NCI-H2171 treated with DMSO at 0.1 percent for 48 hours (cell line): Measurements from ENCODE around the gene SPATA19.

Experiments
- DNase-seq: peaks from one replicate; lab custom pipeline; 2025; lab: John Stamatoyannopoulos, UW

Gene SPATA19

DNA sequence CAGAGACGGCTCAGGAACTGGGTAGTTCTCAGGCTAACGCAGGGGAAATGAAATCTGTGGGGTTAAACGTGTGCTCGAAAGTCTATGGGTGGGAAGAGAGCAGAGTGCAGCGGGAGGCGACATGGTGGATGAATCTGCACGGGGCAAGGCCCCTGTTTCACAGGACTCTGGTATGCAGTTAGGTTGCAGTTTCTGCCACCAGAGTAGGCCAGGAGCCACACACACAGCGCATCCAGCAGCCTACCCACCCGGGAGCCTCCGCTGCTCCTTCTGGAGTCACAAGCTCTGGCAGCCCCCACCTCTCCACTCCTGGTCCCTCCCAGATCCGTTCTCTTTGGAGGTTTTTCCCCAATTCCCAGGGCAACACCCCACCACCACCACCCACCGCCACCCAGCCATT lies 27.0 kb downstream of the SPATA19 start:
- no peak for DNase-seq

DNA sequence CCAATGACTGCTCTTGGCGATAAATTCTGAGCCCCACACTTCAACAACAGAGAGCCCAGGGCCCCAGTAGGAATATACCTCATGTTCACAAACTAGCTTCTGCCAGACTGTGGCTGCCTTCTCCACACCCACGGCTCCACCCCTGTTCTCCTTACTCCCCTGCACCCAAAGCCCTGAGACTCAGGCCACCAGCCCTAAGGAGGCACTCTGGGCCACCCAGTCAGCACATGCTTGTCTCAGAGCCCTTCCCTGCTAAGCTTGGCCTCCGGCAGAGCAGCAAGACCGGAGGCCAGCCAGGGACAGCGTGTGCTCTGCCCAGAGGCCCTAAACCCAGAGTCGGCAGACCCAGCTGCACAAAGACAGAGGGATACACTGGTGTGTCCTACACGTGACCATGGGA lies 27.9 kb downstream of the SPATA19 start:
- no peak for DNase-seq

DNA sequence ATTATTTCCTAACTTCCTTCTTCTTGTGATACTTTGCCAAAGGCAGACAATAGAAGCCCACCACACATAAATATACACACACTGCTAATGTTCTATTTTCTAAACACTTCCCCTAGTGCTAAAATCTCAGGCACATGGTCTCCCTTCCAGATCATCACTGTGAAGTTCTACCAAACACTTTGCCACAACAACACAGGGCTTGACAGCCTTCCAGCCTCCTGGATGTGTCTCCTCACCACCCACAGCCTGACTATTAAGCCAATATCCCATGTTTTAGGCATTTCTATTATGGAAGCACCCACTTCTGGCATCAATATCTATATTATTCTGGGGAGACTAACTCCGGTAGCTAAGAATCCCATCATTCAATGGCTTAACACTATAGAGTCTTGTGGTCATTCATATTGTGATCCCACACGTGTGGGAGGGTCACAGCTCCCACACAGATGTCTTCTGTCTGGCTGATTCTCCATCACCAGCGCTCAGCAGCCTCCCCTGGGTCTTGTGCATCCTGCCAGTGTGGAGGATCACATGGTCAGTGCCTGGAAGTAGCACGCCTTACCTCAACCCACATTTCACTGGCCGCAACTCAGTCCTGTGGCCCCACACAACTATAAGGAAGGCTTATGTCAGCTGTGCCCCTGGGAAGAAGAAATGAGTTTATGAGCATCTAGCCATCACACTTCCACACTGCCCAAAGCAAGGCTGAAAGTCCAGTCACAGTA lies 29.0 kb downstream of the SPATA19 start:
- DNase-seq = no peak

DNA sequence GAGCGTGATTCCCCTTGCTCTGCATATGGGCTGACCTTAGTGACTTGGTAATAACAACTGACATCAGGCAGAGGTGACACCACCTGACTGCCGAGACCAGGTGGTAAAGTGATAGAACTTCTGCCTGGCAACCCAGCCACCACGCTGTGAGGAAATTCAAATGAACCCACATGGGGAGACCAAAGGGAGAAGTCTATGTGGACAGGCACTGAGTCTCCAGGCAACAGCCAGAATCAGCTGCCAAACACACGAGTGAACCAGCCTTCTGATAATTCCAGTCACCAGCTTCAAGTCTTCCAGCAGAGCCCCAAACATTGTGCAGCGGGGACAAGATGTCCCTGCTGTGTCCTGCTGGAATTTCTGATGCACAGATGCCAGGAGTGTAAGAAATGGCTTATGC lies 29.7 kb downstream of the SPATA19 start:
- no peak for DNase-seq

DNA sequence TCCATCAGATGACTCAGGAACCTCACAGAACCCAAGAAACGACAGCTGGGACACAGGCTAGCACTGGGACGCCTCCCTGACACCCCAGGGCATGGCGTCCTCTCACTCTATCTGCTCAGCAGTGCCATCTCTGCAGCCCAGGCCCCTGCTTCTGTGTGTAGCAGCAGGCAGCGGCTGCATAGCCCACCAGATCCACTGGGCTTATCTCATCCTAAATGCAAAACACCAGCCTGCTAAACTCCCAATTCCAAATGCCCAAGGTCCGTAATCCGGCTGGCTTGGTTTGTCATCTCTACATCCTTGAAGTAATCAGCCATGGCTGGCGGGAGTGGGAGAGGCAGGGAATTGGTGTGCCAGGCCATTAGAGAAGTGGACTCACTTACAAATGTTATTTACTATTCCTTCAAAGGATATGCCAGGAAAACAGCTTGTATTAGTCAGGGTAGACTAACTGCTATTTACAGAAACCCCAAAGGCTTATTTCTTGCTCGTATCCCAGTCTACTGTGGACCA lies 30.7 kb downstream of the SPATA19 start:
- no peak for DNase-seq

DNA sequence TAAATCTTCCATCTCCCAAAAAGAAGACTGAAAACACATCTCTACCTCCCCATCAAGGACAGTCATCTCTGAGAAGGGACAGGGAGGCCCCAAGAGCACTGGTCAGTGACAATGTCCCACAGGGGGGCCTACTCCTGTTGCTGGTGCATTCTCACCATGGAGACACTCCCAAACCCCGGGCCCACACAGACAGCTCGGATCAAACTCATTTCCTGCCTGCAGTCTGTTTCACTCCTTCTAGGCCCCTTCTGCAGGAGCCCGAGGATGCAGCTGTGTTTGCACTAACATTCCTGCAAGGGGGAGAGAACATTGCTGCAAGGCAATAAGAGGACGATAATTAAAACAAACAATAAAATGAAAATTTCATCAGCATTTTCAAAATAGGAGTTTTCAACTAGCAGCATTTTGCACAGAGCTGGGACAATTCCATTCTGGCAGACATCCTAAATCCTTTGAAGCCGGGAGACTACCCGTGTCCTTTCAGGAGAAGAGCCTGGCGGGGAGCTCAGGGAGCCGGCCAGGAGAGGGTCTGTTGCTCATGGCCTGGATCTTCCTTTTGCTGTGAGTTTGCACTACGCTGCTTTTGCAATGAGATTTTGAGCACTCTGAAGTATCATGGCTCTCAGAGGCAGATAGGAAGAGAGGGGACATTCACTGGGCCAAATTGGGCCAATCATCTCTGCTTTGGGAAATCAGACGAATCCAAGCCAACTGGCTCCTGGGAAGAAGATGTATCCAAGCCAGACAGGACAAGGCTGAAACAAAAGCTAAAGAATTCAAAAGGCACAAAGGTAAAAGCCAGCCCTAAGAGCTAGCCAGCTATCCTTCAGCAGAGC lies 33.2 kb downstream of the SPATA19 start:
- DNase-seq = no peak

GRCh38 chr11:133810766-133811165 lies 34.5 kb downstream of the SPATA19 start:
- no peak for DNase-seq

- no peak for DNase-seq
Measured at GRCh38 chr11:133809569-133810491, 35.5 kb downstream of the SPATA19 start.

- DNase-seq = no peak
Measured at GRCh38 chr11:133808393-133809140, 36.7 kb downstream of the SPATA19 start.

DNA sequence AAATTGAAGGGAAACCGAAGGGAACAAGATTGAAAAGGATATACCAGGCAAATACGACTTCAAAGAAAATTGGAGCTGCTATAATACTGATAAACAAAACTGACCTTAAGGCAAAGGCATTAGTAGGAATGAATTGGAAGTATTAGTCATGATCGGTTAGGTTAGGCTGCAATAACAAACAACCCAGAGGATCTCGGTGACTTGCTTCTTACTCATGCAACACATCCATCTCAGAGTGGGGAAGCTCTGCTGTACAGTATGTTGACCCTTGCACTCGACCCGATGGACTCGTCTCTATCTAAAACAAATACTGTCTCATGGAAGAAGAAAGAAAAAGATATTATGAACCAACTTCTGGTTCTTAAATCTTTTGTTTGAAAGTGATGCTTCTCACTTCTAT lies 42.3 kb downstream of the SPATA19 start:
- DNase-seq = no peak

GRCh38 chr11:133801356-133801755 lies 44.0 kb downstream of the SPATA19 start:
- DNase-seq = no peak

DNA sequence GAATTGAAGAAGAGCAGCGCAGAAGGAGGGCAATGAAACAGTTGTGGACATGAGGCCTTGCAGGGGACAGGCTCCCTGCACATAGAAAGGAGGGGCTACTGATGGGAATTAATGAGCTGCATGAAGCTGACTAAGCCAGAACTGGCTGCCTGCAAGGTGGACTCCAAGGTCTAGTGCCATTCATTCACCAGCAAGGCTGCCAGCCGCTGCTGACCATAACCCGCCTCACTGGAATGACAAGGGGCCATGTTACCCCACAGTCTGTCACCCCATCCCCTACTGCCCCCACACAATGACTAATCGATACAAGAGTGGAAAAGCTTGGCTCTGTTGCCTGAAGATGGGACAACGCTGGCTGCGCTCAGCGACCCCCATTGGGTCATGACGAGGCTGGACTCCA lies 44.6 kb downstream of the SPATA19 start:
- no peak for DNase-seq

DNA sequence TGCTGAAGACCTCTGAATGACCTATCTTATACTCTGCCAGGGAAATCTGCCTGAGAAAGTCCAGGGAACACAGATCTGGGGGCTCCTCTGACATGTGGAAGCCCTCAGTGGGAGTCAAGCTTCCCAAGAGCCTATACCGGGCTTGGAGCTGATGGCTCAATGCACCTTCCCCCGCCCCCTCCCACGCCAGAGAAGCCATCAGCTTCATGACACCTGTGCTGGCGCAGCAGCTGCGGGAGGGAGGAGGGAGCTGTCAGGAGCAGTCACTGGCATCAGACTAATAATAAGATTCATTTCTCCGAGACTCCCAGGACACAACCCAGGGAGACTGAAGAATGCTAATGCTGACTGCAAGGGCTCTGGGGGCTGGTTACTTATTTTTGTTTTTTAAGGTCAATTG lies 47.8 kb downstream of the SPATA19 start:
- peak; percentile 4 for DNase-seq

- no peak for DNase-seq
Measured at GRCh38 chr11:133796043-133796795, 49.1 kb downstream of the SPATA19 start.

DNA sequence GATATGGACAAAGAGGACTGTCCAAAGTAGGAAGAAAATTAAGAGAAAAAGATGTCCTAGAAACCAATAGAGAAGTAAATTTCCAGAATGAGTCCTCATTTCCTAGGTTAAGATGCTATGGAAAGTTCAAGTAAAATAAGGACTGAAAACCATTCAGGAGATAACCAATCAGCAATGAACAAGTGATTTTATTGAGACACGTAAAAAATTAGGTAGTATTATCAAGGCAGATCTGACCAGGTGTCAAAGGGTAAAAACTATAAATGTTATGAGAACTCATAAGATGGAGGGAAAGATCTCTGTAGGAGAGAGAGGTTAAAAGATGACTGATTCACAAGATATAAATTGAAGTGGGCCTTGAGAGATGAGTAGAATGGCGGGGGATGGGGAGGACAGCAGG lies 50.2 kb downstream of the SPATA19 start:
- no peak for DNase-seq

DNA sequence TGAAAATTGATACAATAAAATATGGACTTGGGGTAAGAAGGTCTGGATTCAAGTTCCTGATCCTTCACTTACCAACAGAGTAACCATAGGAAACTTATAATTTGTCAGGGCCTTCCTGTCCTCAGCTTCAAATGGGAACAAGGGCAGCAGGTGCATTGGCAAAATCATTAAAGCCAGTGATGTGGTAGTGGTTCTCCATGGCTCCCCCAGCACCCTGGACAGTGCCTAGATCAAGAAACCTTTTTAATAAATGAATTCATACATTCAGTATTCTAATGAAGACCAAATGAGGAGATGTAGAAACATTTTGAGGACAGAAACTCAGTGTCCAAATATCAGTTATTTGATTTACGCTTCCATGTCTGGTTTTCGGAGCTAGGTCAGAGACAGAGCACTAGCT lies 51.1 kb downstream of the SPATA19 start:
- no peak for DNase-seq

- DNase-seq = peak; percentile 44
Measured at GRCh38 chr11:133793271-133794035, 51.9 kb downstream of the SPATA19 start.

GRCh38 chr11:133790995-133791394 lies 54.3 kb downstream of the SPATA19 start:
- DNase-seq = no peak
